Measurements from ENCODE around the gene KIAA0513. TPM values are rescaled to one million over a fixed set of nuclear protein-coding genes. Genes with fewer than 3 reads are reported as not detected.

The KIAA0513 gene
- total and polyA plus RNA-seq, 2 of the 13 experiments (the other 11 are each of a cell fraction or from before 2014, with no cell fraction given) = 1.8 TPM

DNA sequence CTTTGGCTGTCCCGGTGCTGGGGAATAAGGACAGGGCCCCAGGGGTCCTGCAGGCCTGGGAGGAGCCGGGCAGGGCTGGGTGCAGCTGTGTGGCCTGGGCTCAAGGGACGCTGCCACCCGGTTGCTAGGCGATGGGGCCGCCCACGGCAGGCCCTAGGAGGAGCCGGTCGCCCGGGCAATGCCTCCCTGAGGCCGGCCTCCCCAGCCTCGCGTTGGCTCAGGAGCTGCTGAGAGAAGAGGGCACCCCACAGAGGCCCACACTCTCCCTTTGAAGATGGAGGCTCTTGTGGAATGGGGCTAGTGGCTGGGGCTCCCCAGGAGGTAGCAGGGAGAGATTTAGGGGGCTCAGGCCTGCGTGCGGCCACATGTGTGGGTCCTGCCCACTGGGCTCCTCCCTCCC lies 84.8 kb downstream of the KIAA0513 start, which contains the start of gene CIBAR2 (continued):
- TF ChIP-seq EZH2 (conservative IDR thresholded peaks at IDR 0.05; ENCODE audit: low read depth, low read length) = peak; percentile 69
- no peak for TF ChIP-seq NR2F2 (IDR thresholded peaks at IDR 0.05; ENCODE audit: borderline replicate concordance, low read depth)
- peak; percentile 47; the same call in 1 of the 2 replicates for TF ChIP-seq RFX1 (IDR thresholded peaks at IDR 0.05)
- no peak for TF ChIP-seq HNRNPH1 (optimal IDR thresholded peaks at IDR 0.05; ENCODE audit: low read depth, low read length)
- no peak for TF ChIP-seq ARID2 (CRISPR knock-in tag; IDR thresholded peaks at IDR 0.05; ENCODE audit: borderline replicate concordance)
- no peak for TF ChIP-seq ZMYM2 (CRISPR knock-in tag; IDR thresholded peaks at IDR 0.05)
- TF ChIP-seq ZNF737 (CRISPR knock-in tag; IDR thresholded peaks at IDR 0.05; ENCODE audit: borderline replicate concordance) = no peak
- no peak for TF ChIP-seq POGZ (CRISPR knock-in tag; IDR thresholded peaks at IDR 0.05)
- peak; percentile 59; the same call in 1 of the 2 replicates for TF ChIP-seq RFX3 (CRISPR knock-in tag; IDR thresholded peaks at IDR 0.05)
- TF ChIP-seq, protein P1, sequence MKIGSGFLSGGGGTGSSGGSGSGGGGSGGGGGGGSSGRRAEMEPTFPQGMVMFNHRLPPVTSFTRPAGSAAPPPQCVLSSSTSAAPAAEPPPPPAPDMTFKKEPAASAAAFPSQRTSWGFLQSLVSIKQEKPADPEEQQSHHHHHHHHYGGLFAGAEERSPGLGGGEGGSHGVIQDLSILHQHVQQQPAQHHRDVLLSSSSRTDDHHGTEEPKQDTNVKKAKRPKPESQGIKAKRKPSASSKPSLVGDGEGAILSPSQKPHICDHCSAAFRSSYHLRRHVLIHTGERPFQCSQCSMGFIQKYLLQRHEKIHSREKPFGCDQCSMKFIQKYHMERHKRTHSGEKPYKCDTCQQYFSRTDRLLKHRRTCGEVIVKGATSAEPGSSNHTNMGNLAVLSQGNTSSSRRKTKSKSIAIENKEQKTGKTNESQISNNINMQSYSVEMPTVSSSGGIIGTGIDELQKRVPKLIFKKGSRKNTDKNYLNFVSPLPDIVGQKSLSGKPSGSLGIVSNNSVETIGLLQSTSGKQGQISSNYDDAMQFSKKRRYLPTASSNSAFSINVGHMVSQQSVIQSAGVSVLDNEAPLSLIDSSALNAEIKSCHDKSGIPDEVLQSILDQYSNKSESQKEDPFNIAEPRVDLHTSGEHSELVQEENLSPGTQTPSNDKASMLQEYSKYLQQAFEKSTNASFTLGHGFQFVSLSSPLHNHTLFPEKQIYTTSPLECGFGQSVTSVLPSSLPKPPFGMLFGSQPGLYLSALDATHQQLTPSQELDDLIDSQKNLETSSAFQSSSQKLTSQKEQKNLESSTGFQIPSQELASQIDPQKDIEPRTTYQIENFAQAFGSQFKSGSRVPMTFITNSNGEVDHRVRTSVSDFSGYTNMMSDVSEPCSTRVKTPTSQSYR (CRISPR knock-in tag; IDR thresholded peaks at IDR 0.05; ENCODE audit: borderline replicate concordance) = no peak
- TF ChIP-seq PLSCR1 (CRISPR knock-in tag; IDR thresholded peaks at IDR 0.05; ENCODE audit: borderline replicate concordance) = no peak

All from HepG2 (cell line).